Astrocyte of the hippocampus (primary cell): ENCODE data around the gene TBC1D13.
"Not testable (repeated sequence)": the region's sequence is repeated elsewhere in the genome, so short reads cannot be mapped to it uniquely, and the experiment has no call there.

ENCODE experiments used
- DNase-seq: peaks from one replicate; pipeline ENCODE4 v3.0.0; 2011; ENCODE audit warnings: low read depth, low spot score

TBC1D13 gene

DNA sequence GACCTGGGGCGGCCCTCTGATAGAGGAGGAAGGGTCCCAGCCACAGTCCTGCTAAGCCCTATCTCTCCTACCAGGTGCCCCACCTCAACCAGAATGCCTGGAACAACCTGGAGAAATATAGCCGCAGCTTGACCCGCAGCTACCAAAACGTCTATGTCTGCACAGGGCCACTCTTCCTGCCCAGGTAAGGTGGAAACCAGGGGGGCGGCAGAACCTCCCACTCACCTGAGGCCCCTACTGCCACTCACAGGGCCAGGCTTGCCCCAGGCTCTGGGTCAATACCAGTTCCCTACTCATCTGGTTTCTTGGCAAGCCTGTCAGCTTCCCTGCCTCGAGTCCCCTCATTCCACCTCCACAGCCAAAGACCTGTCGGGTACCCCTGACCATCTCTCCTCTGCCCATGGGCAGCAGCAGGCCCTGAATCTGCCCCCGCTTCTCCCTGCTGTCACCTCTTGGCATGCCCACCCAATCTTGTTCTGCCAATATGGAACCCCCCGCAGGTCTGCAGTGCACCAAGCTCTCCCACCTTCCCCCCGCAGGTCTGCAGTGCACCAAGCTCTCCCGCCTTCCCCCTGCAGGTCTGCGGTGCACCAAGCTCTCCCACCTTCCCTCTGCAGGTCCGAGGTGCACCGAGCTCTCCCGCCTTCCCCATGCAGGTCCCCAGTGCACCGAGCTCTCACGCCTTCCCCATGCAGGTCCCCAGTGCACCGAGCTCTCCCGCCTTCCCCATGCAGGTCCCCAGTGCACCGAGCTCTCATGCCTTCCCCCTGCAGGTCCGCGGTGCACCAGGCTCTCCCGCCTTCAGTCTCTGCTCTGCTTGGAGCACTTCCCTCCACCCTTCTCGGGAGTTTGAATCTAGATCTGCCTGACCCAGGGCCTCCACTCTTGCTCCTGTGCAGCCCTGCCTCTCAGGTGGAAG, 33.9 kb downstream of the TBC1D13 start:
- DNase-seq: no peak

GRCh38 chr9:128821584-128822406, 34.7 kb downstream of the TBC1D13 start:
- DNase-seq: no peak

DNA sequence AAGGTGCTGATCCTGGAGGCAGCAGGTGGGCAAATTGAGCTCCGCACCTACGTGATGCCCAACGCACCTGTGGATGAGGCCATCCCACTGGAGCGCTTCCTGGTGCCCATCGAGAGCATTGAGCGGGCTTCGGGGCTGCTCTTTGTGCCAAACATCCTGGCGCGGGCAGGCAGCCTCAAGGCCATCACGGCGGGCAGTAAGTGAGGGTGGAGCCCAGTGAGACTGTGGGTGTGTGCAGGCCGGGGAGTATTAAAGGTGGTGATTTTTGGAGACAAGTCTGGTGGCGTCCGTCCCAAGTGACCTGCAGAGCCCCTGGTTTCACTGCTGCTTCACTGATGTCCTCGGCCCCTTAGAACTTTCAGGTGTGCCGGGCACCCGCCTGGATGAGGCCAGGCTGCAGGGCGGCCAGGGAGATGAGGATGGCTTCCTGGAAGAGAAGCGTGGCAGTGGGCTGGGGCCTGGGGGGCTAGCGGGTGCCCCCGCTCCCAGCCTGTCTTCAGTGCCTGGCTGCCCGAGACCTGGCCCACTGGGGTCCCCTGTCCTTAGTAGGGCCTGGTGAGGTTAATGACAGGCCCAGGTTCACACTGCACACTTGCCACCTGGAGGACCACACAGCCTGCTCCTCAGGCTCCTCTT, 35.5 kb downstream of the TBC1D13 start:
- DNase-seq: no peak

GRCh38 chr9:128823362-128823902, 36.4 kb downstream of the TBC1D13 start:
- no peak for DNase-seq

GRCh38 chr9:128823903-128824406, 36.9 kb downstream of the TBC1D13 start:
- no peak for DNase-seq

- no peak for DNase-seq
Observed at GRCh38 chr9:128824911-128825310, 37.9 kb downstream of the TBC1D13 start.

DNA sequence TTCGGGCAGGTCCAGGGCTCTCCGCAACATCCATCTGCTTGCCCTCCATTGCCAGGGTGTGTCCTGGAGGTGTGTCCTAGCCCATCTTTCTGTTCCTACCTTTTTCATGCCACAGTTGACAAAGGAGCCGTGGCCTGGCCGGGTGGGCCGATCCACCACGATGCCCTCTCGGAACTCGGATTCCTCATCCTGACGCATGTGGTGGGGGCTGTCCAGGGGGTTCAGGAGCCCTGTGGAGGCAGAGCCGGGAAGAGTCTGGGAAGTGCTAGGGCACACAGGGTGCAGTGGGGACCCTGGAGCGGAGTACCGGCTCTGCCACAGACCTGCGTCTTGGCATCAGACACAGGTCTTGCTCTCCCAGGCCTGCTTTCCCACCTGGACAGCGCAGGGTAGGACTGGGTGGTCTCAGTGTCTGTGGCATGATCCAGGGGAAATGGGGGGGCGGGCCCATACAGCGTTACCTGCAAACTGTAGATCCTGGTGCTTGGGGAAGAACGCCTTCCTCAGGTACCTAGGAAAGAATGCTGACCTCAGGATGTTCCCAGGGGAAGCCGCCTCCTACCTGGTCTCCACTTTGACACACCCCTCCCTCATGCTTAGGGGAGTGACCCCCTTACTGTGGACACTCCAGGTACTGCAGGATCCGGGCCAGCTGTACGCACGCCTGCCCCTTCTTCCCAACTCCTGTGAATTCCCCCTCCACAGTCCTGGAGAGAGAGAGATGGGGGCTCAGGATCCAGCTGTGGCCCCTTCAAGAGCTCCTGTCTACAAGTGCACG, 39.1 kb downstream of the TBC1D13 start:
- DNase-seq: no peak

DNA sequence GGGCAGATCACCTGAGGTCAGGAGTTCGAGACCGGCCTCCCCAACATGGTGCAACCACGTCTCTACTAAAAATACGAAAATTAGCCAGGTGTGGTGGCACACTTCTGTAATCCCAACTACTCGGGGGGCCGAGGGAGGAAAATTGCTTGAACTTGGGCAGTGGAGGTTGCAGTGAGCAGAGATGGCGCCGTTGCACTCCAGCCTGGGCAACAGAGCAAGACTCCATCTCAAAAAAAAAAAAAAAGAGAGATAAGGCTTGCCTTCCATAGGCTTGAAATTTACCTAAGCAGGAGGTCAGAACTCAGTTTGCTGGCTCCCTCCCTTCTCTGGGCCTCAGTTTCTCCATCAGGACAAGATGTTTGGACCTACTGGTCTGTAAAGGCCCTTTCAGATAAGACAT, 41.2 kb downstream of the TBC1D13 start:
- no peak for DNase-seq

DNA sequence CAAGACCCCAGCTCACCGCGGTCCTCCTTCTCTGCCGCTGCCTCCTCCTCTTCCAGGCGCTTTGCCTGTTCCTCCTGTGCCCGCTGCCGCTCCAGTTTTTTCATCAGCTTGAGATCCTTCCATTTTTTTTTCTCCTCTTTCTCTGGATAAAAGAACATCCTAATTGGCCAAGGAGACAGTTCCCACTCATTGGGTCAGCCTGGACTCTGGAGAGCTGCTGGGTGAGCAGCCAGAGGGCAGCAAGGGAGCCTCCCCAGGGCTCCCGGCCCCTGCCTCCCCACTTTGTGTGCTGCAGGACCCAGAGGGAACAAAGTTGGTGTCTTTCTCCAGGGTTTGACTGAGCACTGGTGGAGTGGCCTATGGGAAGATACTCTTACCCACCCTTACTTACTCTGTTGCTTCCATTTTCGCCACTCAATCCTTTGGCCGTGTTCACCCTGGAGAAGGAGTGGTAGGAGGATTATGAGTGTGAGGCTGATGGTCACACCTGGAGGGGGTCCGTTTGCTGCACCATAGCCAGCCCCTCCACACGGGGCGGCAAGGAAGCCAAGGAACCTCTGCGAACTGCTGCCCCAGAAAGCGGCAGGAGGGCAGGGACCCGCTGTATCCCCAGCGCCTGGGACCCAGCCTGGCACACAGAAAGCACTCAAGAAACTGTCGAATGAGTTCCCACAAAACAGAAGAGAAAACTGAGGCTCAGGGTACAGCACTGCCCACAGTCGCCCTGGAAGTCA, 41.8 kb downstream of the TBC1D13 start:
- DNase-seq: no peak

- DNase-seq: peak; percentile 97
Observed at GRCh38 chr9:128829477-128830251, 42.6 kb downstream of the TBC1D13 start, which contains the start of gene SPOUT1. SPOUT1 (minus strand) TSS chr9:128829794; CDS start chr9:128829780, 14 bp downstream.

DNA sequence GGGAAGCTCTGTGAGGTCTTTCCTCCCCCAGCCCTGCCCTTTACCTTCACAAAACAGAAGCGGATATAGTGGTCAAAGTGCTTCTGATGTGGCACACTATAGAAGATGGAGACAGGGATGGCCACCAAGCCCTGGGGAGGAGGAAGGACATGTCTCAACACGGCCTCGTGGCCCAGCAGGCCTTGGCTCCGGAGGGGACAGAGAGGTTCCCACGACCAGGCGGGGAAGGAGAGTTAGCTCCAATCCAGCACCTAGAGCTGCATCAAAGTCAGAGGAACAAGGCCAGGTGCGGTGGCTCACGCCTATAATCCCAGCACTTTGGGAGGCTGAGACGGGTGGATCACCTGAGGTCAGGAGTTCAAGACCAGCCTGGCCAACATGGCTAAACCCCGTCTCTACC, 46.6 kb downstream of the TBC1D13 start:
- no peak for DNase-seq

- DNase-seq: no peak
Observed at GRCh38 chr9:128835246-128836210, 48.5 kb downstream of the TBC1D13 start.

GRCh38 chr9:128836509-128837145, 49.6 kb downstream of the TBC1D13 start:
- DNase-seq: no peak

GRCh38 chr9:128838338-128838737, 51.3 kb downstream of the TBC1D13 start:
- DNase-seq: no peak

GRCh38 chr9:128840524-128840923, 53.5 kb downstream of the TBC1D13 start:
- no peak for DNase-seq

DNA sequence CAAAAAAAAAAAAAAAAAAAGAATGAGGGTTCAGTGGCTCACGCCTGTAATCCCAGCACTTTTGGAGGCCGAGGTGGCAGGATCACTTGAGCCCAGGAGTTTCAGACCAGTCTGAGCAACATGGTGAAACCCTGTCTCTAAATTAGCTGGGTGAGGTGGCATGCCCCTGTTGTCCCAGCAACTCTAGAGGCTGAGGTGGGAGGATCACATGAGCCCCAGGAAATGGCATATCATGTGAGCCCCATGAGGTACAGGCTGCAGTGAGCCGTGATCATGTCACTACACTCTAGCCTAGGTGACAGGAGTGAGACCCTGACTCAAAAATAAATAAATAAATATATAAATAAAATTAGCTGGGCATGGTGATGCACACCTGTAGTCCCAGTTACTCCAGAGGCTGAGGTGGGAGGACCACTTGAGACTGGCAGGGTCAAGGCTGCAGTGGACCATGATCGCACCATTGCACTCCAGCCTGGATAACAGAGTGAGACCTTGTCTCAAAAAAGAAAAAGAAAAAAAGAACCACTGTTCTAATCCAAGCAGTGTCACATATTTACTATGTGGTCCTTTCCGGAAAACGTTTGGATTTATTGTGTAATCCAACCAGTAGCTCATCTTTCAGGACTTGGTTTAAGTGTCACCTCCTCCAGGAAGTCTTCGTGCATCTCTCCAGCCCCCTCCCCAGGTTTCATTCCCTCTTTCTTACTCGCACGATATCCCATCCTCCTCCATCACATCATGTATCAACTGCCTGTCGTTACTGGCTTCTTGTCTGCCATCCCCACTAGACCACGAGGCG, 54.8 kb downstream of the TBC1D13 start:
- no peak for DNase-seq

- not testable (repeated sequence) for DNase-seq
Observed at GRCh38 chr9:128843171-128843570, 56.1 kb downstream of the TBC1D13 start.
